ENCODE measurements around the gene RNU5D-1.

GRCh38 chr1:44759077-44759476 lies 28.1 kb upstream of the RNU5D-1 start:
- TF ChIP-seq CTCF (IDR thresholded peaks at IDR 0.05; ENCODE audit: low read length) = no peak
- TF ChIP-seq EZH2 (IDR thresholded peaks at IDR 0.05; ENCODE audit: borderline replicate concordance, low read length) = no peak

Data from OCI-LY1 (cell line).